Measurements from ENCODE around the gene NKAPL.
A peak's percentile ranks its signal among the peaks of the same experiment; 100 is the strongest.
"Not testable (repeated sequence)": the region's sequence is repeated elsewhere in the genome, so short reads cannot be mapped to it uniquely, and the experiment has no call there.

The NKAPL gene

DNA sequence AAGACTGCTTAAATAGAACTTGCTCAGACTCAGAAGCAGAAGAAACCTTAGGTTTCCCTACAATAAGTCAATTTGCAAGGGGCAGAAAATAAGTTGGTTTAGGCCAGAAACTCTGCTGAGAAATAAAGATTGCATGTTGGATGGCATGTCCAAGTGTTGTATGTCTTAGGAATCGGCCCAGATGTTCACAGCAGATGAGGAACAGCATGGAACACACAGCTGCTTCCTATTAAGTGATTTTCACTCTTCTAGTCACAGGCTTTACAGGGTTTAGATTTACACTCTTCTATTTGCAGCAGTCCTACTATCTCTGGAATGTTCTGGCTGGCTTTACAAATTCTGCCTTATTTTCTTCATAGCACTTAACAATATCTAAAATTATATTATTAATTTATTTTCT, 10.2 kb upstream of the NKAPL start:
- DNase-seq: no peak

- DNase-seq: no peak
These were observed 8.3 kb upstream of the NKAPL start for GRCh38 chr6:28250747-28251146.

DNA sequence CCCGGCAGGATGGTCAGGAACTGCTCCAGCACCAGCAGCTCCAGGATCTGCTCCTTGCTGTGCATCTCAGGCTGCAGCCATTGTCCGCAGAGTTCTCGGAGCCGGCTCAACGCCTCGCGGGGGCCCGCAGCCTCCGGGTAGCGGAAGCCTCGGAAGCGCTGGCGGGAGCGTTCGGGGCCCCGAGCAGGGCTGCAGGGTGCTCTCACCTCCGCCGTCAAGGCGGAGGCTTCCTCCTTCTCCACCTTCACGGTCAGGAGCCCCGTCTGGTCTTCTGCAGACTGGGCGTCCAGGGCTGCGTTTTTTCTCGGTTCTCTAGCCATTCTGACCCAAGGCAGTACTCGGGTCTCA, 7.5 kb upstream of the NKAPL start:
- DNase-seq: no peak

DNA sequence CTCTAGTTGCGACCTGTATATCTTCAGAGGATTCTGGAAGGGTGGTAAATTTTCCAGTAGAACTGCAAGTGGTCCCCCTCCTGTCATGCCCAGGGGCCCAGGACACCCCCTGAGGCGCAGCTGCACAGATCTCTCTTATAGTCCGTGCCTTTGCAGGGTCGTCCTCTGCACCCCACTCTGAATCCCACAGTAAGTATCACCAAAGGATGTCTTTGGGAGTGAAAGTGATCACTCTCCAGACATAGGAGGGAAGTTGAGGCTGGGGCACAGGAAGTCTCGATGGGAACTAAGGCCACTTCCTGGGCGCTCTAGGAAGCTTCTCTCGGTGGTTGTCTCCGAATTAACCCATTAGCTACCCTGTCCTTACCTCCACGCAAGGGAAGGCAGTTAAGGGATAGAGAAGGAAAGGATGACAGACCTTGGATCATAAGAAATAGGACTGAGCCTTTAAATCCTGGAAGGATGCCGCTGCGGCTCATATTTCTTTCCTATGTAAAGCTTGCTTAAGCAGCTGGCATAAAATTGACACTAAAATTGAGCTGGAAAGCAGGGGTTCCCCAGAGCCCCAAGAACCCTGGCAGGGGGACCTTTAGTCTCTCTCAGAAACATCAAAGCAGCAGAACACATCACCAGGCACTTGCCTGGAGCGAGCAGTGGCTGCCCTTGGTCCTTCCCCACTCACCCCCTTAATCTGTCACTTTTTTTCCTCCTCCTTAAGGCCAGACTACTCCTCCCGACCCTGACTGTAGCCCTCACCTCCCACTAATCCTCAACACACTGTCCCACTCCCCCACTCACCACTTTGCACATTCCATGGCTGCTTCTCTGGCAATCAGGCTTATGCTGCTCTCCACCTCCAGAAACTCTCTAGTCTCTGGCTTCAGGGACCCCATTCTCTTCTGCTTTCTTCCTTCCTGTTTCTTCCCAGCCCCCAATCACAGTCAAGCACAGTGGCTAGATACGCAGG, 6.8 kb upstream of the NKAPL start, which contains the start of gene ZKSCAN4:
TSS of gene ZKSCAN4 (minus strand) at position 261 of the 967 bp plus-strand sequence. CDS start 289 bp downstream, outside the sequence.
- peak; percentile 76 for DNase-seq

GRCh38 chr6:28254121-28254519, 5.0 kb upstream of the NKAPL start:
- no peak for DNase-seq

GRCh38 chr6:28257042-28257441, 2.1 kb upstream of the NKAPL start:
- no peak for DNase-seq

DNA sequence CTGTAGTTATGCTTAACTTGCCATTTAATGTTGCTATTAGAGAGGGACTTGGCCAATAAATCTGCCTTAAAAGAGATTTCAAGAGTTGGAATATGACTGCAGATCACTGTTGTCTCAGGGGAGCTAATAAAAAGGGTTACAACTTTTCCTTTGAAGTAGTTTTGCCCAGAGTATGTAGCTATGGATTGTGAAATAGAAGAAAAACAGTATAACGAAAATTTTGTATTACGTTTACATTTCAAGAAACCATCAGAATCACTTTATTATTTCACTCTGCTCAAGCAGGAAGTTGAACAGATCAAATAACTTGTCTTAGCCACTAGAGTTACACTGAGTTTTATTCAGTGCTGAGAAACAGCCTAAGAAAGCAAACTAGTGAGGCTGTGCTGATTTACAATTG, 4.8 kb downstream of the NKAPL start:
- no peak for DNase-seq

DNA sequence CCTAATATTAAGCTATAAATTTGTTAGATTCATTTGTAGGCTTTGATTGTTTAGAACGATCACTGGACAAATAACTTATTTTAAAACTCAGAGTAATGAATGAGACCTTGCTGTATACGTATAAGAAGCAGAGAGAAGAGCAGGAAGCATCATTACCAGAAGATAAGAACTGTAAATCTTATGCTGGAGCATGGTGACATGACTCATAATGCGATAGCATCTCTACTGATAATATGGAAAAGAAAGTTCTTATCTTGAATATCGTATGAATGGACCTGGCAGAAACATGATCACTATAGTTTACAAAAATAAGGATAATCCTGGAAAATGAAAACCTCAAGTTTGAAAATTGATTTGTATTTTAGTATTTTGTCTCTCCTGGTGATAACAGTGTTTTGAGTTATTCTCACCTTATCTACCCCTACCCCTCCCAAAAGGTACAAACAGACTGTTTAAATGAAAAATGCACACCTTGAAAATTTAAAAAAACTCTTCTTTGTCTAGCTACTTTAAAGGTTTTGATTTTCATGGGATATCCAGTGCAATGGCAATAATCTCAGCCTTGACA, 5.8 kb downstream of the NKAPL start:
- DNase-seq: no peak

DNA sequence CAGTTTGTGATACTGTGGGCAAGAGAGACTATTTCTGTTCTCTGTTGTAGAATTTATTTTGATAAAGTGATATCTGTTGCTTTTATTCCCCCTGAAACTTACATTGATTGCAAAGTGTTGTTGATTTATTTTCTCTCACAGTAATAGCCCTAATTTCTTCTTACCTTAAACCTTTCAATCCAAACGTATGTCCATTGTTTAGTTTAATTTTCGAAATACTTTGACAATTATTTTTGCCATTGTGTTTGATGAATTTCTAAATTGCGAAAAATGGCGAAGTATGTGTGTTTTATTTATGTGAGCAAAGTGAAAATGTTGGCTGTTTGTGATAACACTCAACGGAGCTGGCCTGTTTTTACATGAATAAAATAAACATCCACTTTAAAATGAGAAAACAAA, 7.5 kb downstream of the NKAPL start:
- DNase-seq: no peak

GRCh38 chr6:28266962-28267694, 8.0 kb downstream of the NKAPL start, which contains the start of gene ZSCAN26:
Gene ZSCAN26 (plus strand): TSS chr6:28267143. CDS start chr6:28271920, 4,777 bp downstream.
- DNase-seq: peak; percentile 81

- no peak for DNase-seq
These were observed 8.6 kb downstream of the NKAPL start for GRCh38 chr6:28267695-28268059.

GRCh38 chr6:28269492-28269891, 10.4 kb downstream of the NKAPL start:
- no peak for DNase-seq

DNA sequence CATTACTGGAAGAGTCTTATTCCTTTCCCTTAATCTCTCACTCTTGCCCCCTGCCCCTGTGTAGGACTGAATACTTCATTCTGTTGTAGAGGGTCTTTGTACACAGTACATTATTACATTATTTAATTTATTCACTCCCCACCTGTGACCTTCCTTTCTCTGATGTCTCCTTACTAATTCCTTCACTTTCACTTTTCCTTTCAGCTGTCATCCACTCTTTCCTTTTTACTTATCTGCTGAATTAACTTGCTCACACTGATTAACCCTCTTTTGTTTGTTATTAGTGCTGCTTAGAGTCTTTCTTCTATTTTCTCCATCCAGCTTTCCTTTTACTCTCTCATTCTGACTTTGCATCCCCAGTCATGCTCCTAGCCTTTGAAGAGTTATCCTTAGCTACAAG, 15.8 kb downstream of the NKAPL start:
- DNase-seq: no peak

GRCh38 chr6:28277746-28278145, 18.6 kb downstream of the NKAPL start:
- DNase-seq: no peak

DNA sequence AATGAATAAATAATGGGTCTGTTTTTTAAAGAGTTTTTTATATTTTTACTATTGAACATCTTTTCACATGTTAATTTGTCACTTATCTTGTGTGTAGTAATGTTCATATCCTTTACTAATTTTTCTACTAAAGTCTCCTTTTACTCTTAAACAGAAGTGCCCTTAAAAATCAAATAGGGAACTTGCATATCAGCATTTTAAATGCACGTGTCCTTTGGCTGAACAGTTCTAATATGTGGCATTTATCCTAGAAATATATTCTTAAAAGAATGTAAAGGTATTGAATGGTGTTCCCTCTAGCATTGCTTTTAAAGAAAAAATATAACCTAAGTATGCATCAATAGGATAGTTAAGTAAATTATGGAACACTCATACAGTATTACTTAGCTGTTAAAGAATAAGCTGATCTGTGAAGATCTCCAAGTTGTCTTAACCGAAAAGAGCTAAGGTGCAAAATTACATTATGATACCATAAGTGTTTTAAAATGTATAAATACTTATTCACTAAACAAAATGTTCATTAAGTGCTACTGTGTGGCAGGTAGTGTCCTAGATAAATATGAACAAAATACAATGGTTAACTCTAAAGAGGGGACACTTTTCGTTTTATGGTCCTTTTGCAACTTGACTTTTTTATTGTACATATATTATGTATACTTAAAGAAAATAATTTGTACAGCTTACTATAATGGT, 21.6 kb downstream of the NKAPL start:
- DNase-seq: no peak

DNA sequence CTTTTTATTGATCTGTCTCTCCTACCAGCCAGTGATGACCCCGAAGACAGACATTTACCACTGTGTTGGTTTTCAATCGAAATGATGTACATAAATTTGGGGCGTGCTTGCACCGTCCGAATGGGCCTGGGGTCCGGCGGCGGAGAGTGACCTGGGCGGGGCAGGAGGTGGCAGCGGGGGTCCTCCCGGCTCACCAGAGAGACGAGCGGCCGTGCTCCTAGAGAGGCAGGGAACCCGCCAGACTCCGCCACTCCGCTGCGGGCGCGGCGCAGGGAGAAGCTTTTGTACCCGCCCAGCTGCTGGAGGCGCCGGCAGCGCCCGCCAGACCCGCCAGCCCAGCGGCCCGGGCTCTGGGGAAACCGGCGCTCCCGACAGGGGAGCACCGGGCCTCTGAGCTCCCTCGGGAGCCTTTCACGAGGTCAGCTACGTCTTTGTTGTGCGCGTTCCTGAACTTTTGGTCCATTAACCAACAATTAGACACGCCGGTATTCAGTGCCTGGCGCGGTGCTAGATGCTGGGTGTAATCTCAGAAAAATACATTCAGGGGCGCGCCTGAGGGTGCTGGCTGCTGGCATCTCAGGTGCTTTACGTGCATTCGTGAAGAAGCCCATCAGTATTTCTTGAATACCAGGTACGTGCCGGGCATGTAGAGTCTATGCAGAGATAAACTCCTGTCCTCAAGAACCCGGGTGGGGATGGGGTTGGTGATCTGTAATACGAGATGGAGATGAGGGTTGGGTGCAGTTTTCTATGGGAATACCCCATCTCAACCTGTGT, 22.4 kb downstream of the NKAPL start, which contains the start of gene PGBD1:
TSS of gene PGBD1 (plus strand) at position 285 of the 777 bp plus-strand sequence. CDS start 2,242 bp downstream, outside the sequence.
- DNase-seq: peak; percentile 21

GRCh38 chr6:28282926-28283325, 23.8 kb downstream of the NKAPL start:
- DNase-seq: no peak

- no peak for DNase-seq
These were observed 32.5 kb downstream of the NKAPL start for GRCh38 chr6:28291573-28291972.

DNA sequence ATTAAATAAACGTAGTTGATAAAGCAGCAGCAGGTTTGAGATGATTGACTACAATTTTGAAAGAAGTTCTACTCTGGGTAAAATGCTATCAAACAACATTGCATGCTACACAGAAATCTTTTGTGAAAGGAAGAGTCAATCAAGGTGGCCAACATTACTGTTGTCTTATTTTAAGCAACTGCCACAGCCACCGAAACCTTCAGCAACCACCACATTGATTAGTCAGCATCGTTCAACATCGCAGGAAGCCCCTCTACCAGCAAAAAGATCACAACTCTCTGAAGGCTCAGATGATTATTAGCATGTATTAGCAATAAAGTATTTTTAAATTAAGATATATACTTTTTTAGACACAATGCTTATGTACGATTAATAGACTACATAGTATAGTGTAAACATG, 36.2 kb downstream of the NKAPL start:
- DNase-seq: no peak

- no peak for DNase-seq
These were observed 37.5 kb downstream of the NKAPL start for GRCh38 chr6:28296520-28297060.

- DNase-seq: no peak
These were observed 44.5 kb downstream of the NKAPL start for GRCh38 chr6:28303570-28303969.

DNA sequence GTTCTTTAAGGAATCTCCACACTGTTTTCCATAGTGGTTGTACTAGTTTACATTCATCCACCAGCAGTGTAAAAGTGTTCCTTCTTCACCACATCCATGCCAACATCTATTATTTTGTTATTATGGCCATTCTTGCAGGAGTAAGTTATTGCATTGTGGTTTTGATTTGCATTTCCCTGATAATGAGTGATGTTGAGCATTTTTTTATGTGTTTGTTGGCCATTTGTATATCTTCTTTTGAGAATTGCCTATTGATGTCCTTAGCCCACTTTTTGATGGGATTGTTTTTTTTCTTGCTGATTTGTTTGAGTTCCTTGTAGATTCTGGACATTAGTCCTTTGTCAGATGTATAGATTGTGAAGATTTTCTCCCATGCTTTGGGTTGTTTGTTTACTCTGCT, 47.3 kb downstream of the NKAPL start:
- not testable (repeated sequence) for DNase-seq

All from activated T-cell treated with anti-CD3 and anti-CD28 coated beads for 4 hours (primary cell).